H1 (cell line): ENCODE data around the gene ARNT2. TPM values are rescaled to one million over a fixed set of nuclear protein-coding genes. Genes with fewer than 3 reads are reported as not detected.

Experiments used
- CTCF ChIA-PET: fragments of 300-600 bp; sonication (Branson Sonifier 250); formaldehyde crosslinking; loops from one replicate; lab custom pipeline; 2021; ENCODE audit not compliant: partially characterized antibody; lab: Charles Lee
- POLR2A ChIA-PET: fragments of 300-600 bp; sonication (Branson Sonifier 250); formaldehyde crosslinking; loops from one replicate; lab custom pipeline; 2021; ENCODE audit warnings: inconsistent platforms; ENCODE audit not compliant: partially characterized antibody; lab: Charles Lee
- DNase-seq, 2 experiments: peaks; one replicate each; pipeline versions ENCODE4 v3.0.0 to v3.0.0-alpha.2; 2010 to 2022; ENCODE audit warnings: low spot score in 2 of 2, low read depth in 1 of 2, mixed read lengths in 1 of 2
- FAIRE-seq: peaks from 2 replicates; lab custom pipeline; 2011; peaks lifted over from hg19 to GRCh38; lab: Jason Lieb, UNC
- H2AFZ ChIP-seq: 2 replicates; pipeline ENCODE4 v1.8.1; 2012; ENCODE audit warnings: low read length, inconsistent platforms
- H2AK5ac ChIP-seq: 2 replicates; pipeline ENCODE4 v1.6.1; 2013; ENCODE audit warnings: low read depth, low read length
- H2BK120ac ChIP-seq: replicated peaks from 2 replicates; pipeline ENCODE3; 2013; ENCODE audit warnings: low read depth, low read length, inconsistent platforms
- H2BK12ac ChIP-seq: 2 replicates; pipeline ENCODE4 v1.6.1; 2013; ENCODE audit warnings: low read depth, low read length
- H2BK15ac ChIP-seq: 2 replicates; pipeline ENCODE4 v1.6.1; 2013; ENCODE audit warnings: low read length
- H2BK20ac ChIP-seq: 2 replicates; pipeline ENCODE4 v1.6.1; 2013; ENCODE audit warnings: low read length
- H2BK5ac ChIP-seq: 2 replicates; pipeline ENCODE4 v1.6.1; 2013; ENCODE audit warnings: low read depth, low read length
- H3K14ac ChIP-seq: 2 replicates; pipeline ENCODE4 v1.6.1; 2013; ENCODE audit warnings: inconsistent platforms; ENCODE audit not compliant: insufficient read length
- H3K18ac ChIP-seq: 2 replicates; pipeline ENCODE4 v1.6.1; 2013; ENCODE audit warnings: low read length; ENCODE audit errors: extremely low read depth
- H3K23ac ChIP-seq: 2 replicates; pipeline ENCODE4 v1.6.1; 2013; ENCODE audit warnings: inconsistent platforms; ENCODE audit not compliant: insufficient read length
- H3K23me2 ChIP-seq: 2 replicates; pipeline ENCODE4 v1.6.1; 2013; ENCODE audit warnings: low read depth, low read length
- H3K27ac ChIP-seq: 2 replicates; pipeline ENCODE4 v1.6.1; 2011; ENCODE audit warnings: low read depth, low read length, inconsistent platforms
- H3K27me3 ChIP-seq, 4 experiments: replicated peaks in 1 of 4; 1 replicate in 1 of 4; 2 replicates in 3 of 4; pipeline versions ENCODE4 v1.6.1 to v1.8.1; 2011 to 2013; ENCODE audit warnings: low read length in 3 of 4, mild to moderate bottlenecking in 3 of 4, inconsistent platforms in 2 of 4, mixed read lengths in 2 of 4, moderate library complexity in 1 of 4; ENCODE audit not compliant: control insufficient read depth in 3 of 4, insufficient read depth in 3 of 4; ENCODE audit errors: extremely low read depth in 1 of 4
- H3K36me3 ChIP-seq, 4 experiments: 2 replicates each; pipeline versions ENCODE4 v1.6.1 to v1.8.1; 2011 to 2013; ENCODE audit warnings: mild to moderate bottlenecking in 4 of 4, low read length in 3 of 4, moderate library complexity in 2 of 4, control low read depth in 1 of 4, inconsistent platforms in 1 of 4; ENCODE audit not compliant: insufficient read depth in 4 of 4, control insufficient read depth in 2 of 4
- H3K4ac ChIP-seq: replicated peaks from 2 replicates; pipeline ENCODE3; 2013; ENCODE audit warnings: low read length, low read depth, mixed read lengths, inconsistent platforms; ENCODE audit not compliant: insufficient read length
- H3K4me1 ChIP-seq, 4 experiments: replicated peaks in 1 of 4; 1 replicate in 1 of 4; 2 replicates in 3 of 4; pipeline versions ENCODE4 v1.6.1 to v1.8.1; 2011 to 2013; ENCODE audit warnings: low read length in 3 of 4, inconsistent platforms in 2 of 4, mixed read lengths in 1 of 4; ENCODE audit not compliant: insufficient read depth in 4 of 4, control insufficient read depth in 3 of 4
- H3K4me2 ChIP-seq, 2 experiments: 2 replicates each; pipeline versions ENCODE4 v1.6.1 to v1.8.1; 2011 to 2013; ENCODE audit warnings: low read depth in 2 of 2, low read length in 2 of 2, control low read depth in 1 of 2, inconsistent platforms in 1 of 2, mild to moderate bottlenecking in 1 of 2; ENCODE audit not compliant: insufficient read depth in 1 of 2
- H3K4me3 ChIP-seq, 4 experiments: fragments of 200-600, 300-600 bp in 1 of 4; sonication (generic), shearing (Covaris generic), sonication (Bioruptor Twin) in 1 of 4; 2 replicates each; pipeline versions ENCODE4 v1.5.1 to v1.8.1; 2011 to 2016; ENCODE audit warnings: low read length in 4 of 4, low read depth in 3 of 4, control low read depth in 2 of 4, inconsistent platforms in 2 of 4, mild to moderate bottlenecking in 2 of 4, mixed read lengths in 1 of 4, moderate library complexity in 1 of 4; ENCODE audit not compliant: insufficient read depth in 2 of 4; ENCODE audit errors: extremely low read depth in 1 of 4
- H3K56ac ChIP-seq: replicated peaks from 2 replicates; pipeline ENCODE3; 2013; ENCODE audit warnings: low read depth, mild to moderate bottlenecking, mixed read lengths, low read length, inconsistent platforms; ENCODE audit not compliant: insufficient read length
- H3K79me1 ChIP-seq: 2 replicates; pipeline ENCODE4 v1.6.1; 2013; ENCODE audit warnings: low read depth, low read length, control low read depth
- H3K79me2 ChIP-seq, 2 experiments: 2 replicates each; pipeline versions ENCODE4 v1.6.1 to v1.8.1; 2012 to 2013; ENCODE audit warnings: low read length in 2 of 2, mild to moderate bottlenecking in 2 of 2, inconsistent platforms in 1 of 2; ENCODE audit not compliant: insufficient read depth in 2 of 2, control insufficient read depth in 1 of 2
- H3K9ac ChIP-seq, 4 experiments: replicated peaks in 1 of 4; 1 replicate in 1 of 4; 2 replicates in 3 of 4; pipeline versions ENCODE4 v1.6.1 to v1.8.1; 2011 to 2013; ENCODE audit warnings: low read depth in 3 of 4, low read length in 3 of 4, control low read depth in 2 of 4, mild to moderate bottlenecking in 2 of 4, moderate library complexity in 2 of 4, inconsistent platforms in 1 of 4; ENCODE audit errors: extremely low read depth in 1 of 4
- H3K9me3 ChIP-seq, 2 experiments: 2 replicates each; pipeline versions ENCODE4 v1.6.1 to v1.8.1; 2012 to 2013; ENCODE audit warnings: mild to moderate bottlenecking in 2 of 2, moderate library complexity in 2 of 2, control low read depth in 1 of 2, inconsistent platforms in 1 of 2, low read depth in 1 of 2, low read length in 1 of 2, mixed read lengths in 1 of 2; ENCODE audit not compliant: insufficient read depth in 2 of 2
- H4K20me1 ChIP-seq, 2 experiments: replicated peaks in 1 of 2; 2 replicates each; pipeline versions ENCODE3 to v1.8.1; 2011 to 2013; ENCODE audit warnings: inconsistent platforms in 2 of 2, low read length in 2 of 2, mild to moderate bottlenecking in 1 of 2; ENCODE audit not compliant: insufficient read depth in 2 of 2, control insufficient read depth in 1 of 2
- H4K5ac ChIP-seq: 2 replicates; pipeline ENCODE4 v1.6.1; 2013; ENCODE audit warnings: low read length, low read depth, mixed read lengths, inconsistent platforms; ENCODE audit not compliant: insufficient read length
- H4K8ac ChIP-seq: 2 replicates; pipeline ENCODE4 v1.8.0; 2013; ENCODE audit warnings: mild to moderate bottlenecking, moderate library complexity, low read length, inconsistent platforms; ENCODE audit not compliant: insufficient read depth; ENCODE audit errors: extremely low read depth
- H4K91ac ChIP-seq: replicated peaks from 2 replicates; pipeline ENCODE3; 2013; ENCODE audit warnings: low read length, mixed read lengths, inconsistent platforms; ENCODE audit not compliant: insufficient read length
- BACH1 ChIP-seq: IDR thresholded peaks from 2 replicates; pipeline ENCODE4 v1.6.1; 2012; ENCODE audit warnings: low read length, improper control_type of control experiment
- CBX8 ChIP-seq: fragments of 300-800, 300-1000 bp; sonication (generic); IDR thresholded peaks from 2 replicates; pipeline ENCODE4 v1.7.1; 2016; ENCODE audit warnings: low read depth, low read length, borderline replicate concordance
- CHD2 ChIP-seq: IDR thresholded peaks from 2 replicates; pipeline ENCODE4 v1.6.1; 2012; ENCODE audit warnings: low read length, improper control_type of control experiment
- EGR1 ChIP-seq: IDR thresholded peaks from 2 replicates; pipeline ENCODE4 v1.6.1; 2011; ENCODE audit warnings: low read depth, low read length, borderline replicate concordance
- EP300 ChIP-seq, 2 experiments: IDR thresholded peaks; 1 replicate in 1 of 2; 2 replicates in 1 of 2; pipeline ENCODE4 v1.6.1; 2011 to 2012; ENCODE audit warnings: low read depth in 2 of 2, low read length in 2 of 2, mild to moderate bottlenecking in 2 of 2, borderline replicate concordance in 1 of 2, inconsistent platforms in 1 of 2, moderate library complexity in 1 of 2
- FOSL1 ChIP-seq: IDR thresholded peaks from 2 replicates; pipeline ENCODE4 v1.6.1; 2011; ENCODE audit warnings: mild to moderate bottlenecking, low read depth, low read length, moderate library complexity; ENCODE audit not compliant: insufficient read depth
- GTF2F1 ChIP-seq: IDR thresholded peaks from 2 replicates; pipeline ENCODE4 v1.6.1; 2012; ENCODE audit warnings: low read depth, low read length, improper control_type of control experiment, borderline replicate concordance
- KDM4A ChIP-seq: IDR thresholded peaks from one replicate; pipeline ENCODE4 v1.7.1; 2012; ENCODE audit warnings: low read depth, mild to moderate bottlenecking, moderate library complexity, low read length, inconsistent platforms; ENCODE audit not compliant: severe bottlenecking
- KDM5A ChIP-seq: fragments of 200-600 bp; IDR thresholded peaks from 2 replicates; pipeline ENCODE4 v1.7.1; 2012; ENCODE audit warnings: mild to moderate bottlenecking, low read length, inconsistent platforms, mixed read lengths
- MAX ChIP-seq: IDR thresholded peaks from 2 replicates; pipeline ENCODE4 v1.6.1; 2012; ENCODE audit warnings: inconsistent platforms
- RFX5 ChIP-seq: IDR thresholded peaks from 2 replicates; pipeline ENCODE4 v1.6.1; 2011; ENCODE audit warnings: low read depth, low read length, improper control_type of control experiment, borderline replicate concordance
- SIN3A ChIP-seq, 2 experiments: IDR thresholded peaks in 1 of 2; conservative IDR thresholded peaks in 1 of 2; 2 replicates each; pipeline ENCODE4 v1.6.1; 2011 to 2012; ENCODE audit warnings: low read length in 2 of 2, improper control_type of control experiment in 1 of 2, low read depth in 1 of 2, mild to moderate bottlenecking in 1 of 2
- SIRT6 ChIP-seq: IDR thresholded peaks from one replicate; pipeline ENCODE4 v1.7.1; 2012; ENCODE audit warnings: low read length, inconsistent platforms
- SP2 ChIP-seq: IDR thresholded peaks from 2 replicates; pipeline ENCODE4 v1.6.1; 2012; ENCODE audit warnings: mild to moderate bottlenecking, low read length, inconsistent platforms
- polyA plus RNA-seq, 7 experiments: library from polyadenylated mRNA; depleted of rRNA in 3 of 7; stranded (reverse) in 5 of 7; unstranded in 2 of 7; fragments of >200 nt in 5 of 7; fragments of 200-250 nt in 2 of 7; gene quantifications; 1 replicate in 5 of 7; 2 replicates in 1 of 7; 4 replicates in 1 of 7; pipeline versions ENCODE4 v1.2.1 to v1.2.3, GENCODE V29; 2011 to 2013; ENCODE audit warnings: missing spikeins in 2 of 7, mixed read lengths in 2 of 7
- total RNA-seq: library from RNA; stranded (reverse); fragmentation: NEBNext Ultra II Directional; extraction: Animal tissue kit (Norgen Biotek cat#: 25700); gene quantifications from 2 replicates; pipeline ENCODE4 v1.2.1, GENCODE V29; 2021

Gene ARNT2
- total and polyA plus RNA-seq, 2 of the 8 experiments (the other 6 are each of a cell fraction or from before 2014, with no cell fraction given), result 9.5 to 14.6 TPM

DNA sequence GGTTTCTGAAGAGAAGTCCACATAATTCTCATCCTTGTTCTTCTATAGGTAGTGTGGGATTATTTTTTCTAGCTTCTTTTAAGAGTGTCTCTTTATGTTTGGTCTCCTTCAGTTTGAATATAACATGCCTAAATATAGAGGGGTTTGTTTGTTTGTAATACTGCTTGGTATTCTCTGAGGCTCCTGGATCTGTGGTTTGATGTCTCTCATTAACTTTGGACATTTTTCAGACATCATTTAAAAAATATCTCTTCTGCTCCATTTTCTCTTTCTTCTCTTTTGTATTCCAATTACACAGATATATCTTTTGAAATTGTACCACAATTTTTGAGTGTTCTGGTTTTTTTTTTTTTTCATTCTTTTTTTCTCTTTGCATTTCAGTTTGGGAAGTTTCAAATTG, 113.1 kb downstream of the ARNT2 start:
- no peaks in the 10 kb centered on the region for H3K4me1 ChIP-seq
- POLR2A ChIA-PET, result no interaction called here

More for the DNA sequence above, 113.1 kb downstream of the ARNT2 start:
- Histone ChIP-seq H2AK5ac (no peak overlapping the region), H2BK20ac (no peak overlapping the region), H4K20me1 (peaks cover 0 to 1% of the 10 kb centered on the region in 2 experiments), H4K8ac (no peak overlapping the region), H4K91ac (no peak overlapping the region), H3K9me3 (no peaks in the 10 kb centered on the region), H3K56ac (no peak overlapping the region), H4K5ac (no peak overlapping the region), H3K27ac (no peak overlapping the region), H3K4me2 (no peak overlapping the region), H3K23ac (no peak overlapping the region), H3K9ac (no peak overlapping the region), H3K14ac (no peak overlapping the region), H2BK120ac (no peak overlapping the region), H2AFZ (no peak overlapping the region), H3K18ac (no peak overlapping the region), H3K79me2 (no peaks in the 10 kb centered on the region), H2BK12ac (no peak overlapping the region), H2BK15ac (no peak overlapping the region), H3K79me1 (no peaks in the 10 kb centered on the region), H3K4ac (no peak overlapping the region), H3K36me3 (no peaks in the 10 kb centered on the region), H2BK5ac (no peak overlapping the region), H3K4me3 (no peak overlapping the region), H3K27me3 (no peaks in the 10 kb centered on the region), H3K23me2 (no peaks in the 10 kb centered on the region)
- FAIRE-seq, result no peak
- CTCF ChIA-PET, result interaction anchor here (1.3 kb wide), 1 partner anchor 262 kb away, joined by 4 read pairs; the partner anchor contains the start of gene CEMIP
- no peak for TF ChIP-seq CHD2
- TF ChIP-seq GTF2F1, result no peak
- no peak for TF ChIP-seq FOSL1
- no peak for TF ChIP-seq MAX
- no peak for TF ChIP-seq EGR1
- TF ChIP-seq SIN3A (conservative IDR thresholded peaks at IDR 0.05 in 1 of 2, IDR thresholded peaks at IDR 0.05 in 1 of 2; ENCODE audit: low read depth in 1 of 2, low read length in 2 of 2), result no peak
- no peak for TF ChIP-seq BACH1
- TF ChIP-seq KDM4A, result no peak
- no peak for TF ChIP-seq SIRT6
- no peak for TF ChIP-seq SP2
- no peak for TF ChIP-seq EP300 (IDR thresholded peaks at IDR 0.05; ENCODE audit: borderline replicate concordance in 1 of 2, low read depth in 2 of 2, low read length in 2 of 2)
- no peak for TF ChIP-seq CBX8
- TF ChIP-seq RFX5, result no peak
- no peak for TF ChIP-seq KDM5A
- no peak for DNase-seq
